ENCODE measurements around the gene TDP1.

GRCh38 chr14:90024910-90025309 lies 69.2 kb downstream of the TDP1 start:
- TF ChIP-seq SUZ12 (IDR thresholded peaks at IDR 0.05; ENCODE audit: extremely low read depth, insufficient read depth, insufficient read length) (no peak), ZNF274 (IDR thresholded peaks at IDR 0.05; ENCODE audit: low read depth, low read length) (no peak), YY1 (IDR thresholded peaks at IDR 0.05; ENCODE audit: insufficient read depth, insufficient read length) (no peak)
